Lower leg skin (tissue), 4 donors: ENCODE measurements around the gene PJA2. TPM values are rescaled to one million over a fixed set of nuclear protein-coding genes. Genes with fewer than 3 reads are reported as not detected.
"Not testable (repeated sequence)": the region's sequence is repeated elsewhere in the genome, so short reads cannot be mapped to it uniquely, and the experiment has no call there.

Experiments
- DNase-seq, 2 donors: peaks; one replicate each; pipeline ENCODE4 v3.0.0-alpha.2; 2019; ENCODE audit warnings: low spot score in 2 of 2
- H3K4me3 ChIP-seq: fragments of 200-600 bp; sonication (generic); 2 replicates; pipeline ENCODE4 v1.5.1; 2017; ENCODE audit warnings: mild to moderate bottlenecking, low read depth; ENCODE audit not compliant: poor library complexity, severe bottlenecking
- CTCF ChIP-seq, 3 donors: fragments of 450-650 bp; IDR thresholded peaks; one replicate each; pipeline ENCODE4 v1.5.1; 2016; ENCODE audit warnings: antibody characterized with exemption in 3 of 3, mild to moderate bottlenecking in 3 of 3, moderate library complexity in 2 of 3
- POLR2A ChIP-seq, 2 donors: fragments of 450-650 bp; IDR thresholded peaks; one replicate each; pipeline ENCODE4 v1.6.1; 2016 to 2017; ENCODE audit warnings: antibody characterized with exemption in 2 of 2, mild to moderate bottlenecking in 1 of 2, moderate library complexity in 1 of 2
- WGBS, 2 donors: methylation state at CpG; one replicate each; pipeline ENCODE4 v1.1.5; 2018; 5-methylcytosine and 5-hydroxymethylcytosine counted together
- intact Hi-C: fragments of 100-400 bp; cut with DNase I; formaldehyde crosslinking; loops from one replicate; pipeline ENCODE4 v1.15.0; 2023; ENCODE audit warnings: low total_unique reads
- total RNA-seq, 4 donors: library from RNA; depleted of rRNA; stranded (reverse); fragments of >200 nt; gene quantifications; one replicate each; pipeline ENCODE4 v1.1.0, GENCODE V29; 2016

PJA2 gene
- total RNA-seq, 4 donors from 2014 or later = 49.7 to 65.4 (median 54.8) TPM

- DNase-seq = no peak
- no peak for TF ChIP-seq POLR2A (IDR thresholded peaks at IDR 0.05)
- TF ChIP-seq CTCF (IDR thresholded peaks at IDR 0.05) = no peak
- WGBS, 2 donors = 76 to 82% methylated on average over 2 of the region's 2 CpGs
- intact Hi-C loops = no loop called here
- no peak overlapping the region for H3K4me3 ChIP-seq
Measured at GRCh38 chr5:109300367-109300766, 109.4 kb downstream of the PJA2 start.

- WGBS, 2 donors = 68 to 71% methylated on average over 6 of the region's 6 CpGs
- no peak for TF ChIP-seq POLR2A (IDR thresholded peaks at IDR 0.05)
- TF ChIP-seq CTCF (IDR thresholded peaks at IDR 0.05) = no peak
Measured at GRCh38 chr5:109299557-109299956, 110.2 kb downstream of the PJA2 start.

GRCh38 chr5:109298794-109299193, 111.0 kb downstream of the PJA2 start:
- no peak overlapping the region for H3K4me3 ChIP-seq
- intact Hi-C loops = no loop called here
- no peak for DNase-seq
- WGBS, 2 donors = 53 to 85% methylated on average over 4 of the region's 4 CpGs
- TF ChIP-seq POLR2A (IDR thresholded peaks at IDR 0.05) = no peak
- no peak for TF ChIP-seq CTCF (IDR thresholded peaks at IDR 0.05)

More at GRCh38 chr5:109299557-109299956, 110.2 kb downstream of the PJA2 start:
- H3K4me3 ChIP-seq = no peak overlapping the region
- DNase-seq = no peak
- intact Hi-C loops = no loop called here

GRCh38 chr5:109297900-109298299, 111.9 kb downstream of the PJA2 start:
- intact Hi-C loops = no loop called here
- WGBS, 2 donors = 91 to 92% methylated on average over 9 of the region's 9 CpGs
- no peak for DNase-seq
- H3K4me3 ChIP-seq = no peak overlapping the region
- TF ChIP-seq POLR2A (IDR thresholded peaks at IDR 0.05) (no peak), CTCF (IDR thresholded peaks at IDR 0.05) (no peak)

- TF ChIP-seq POLR2A (IDR thresholded peaks at IDR 0.05) (no peak), CTCF (IDR thresholded peaks at IDR 0.05) (no peak)
- 88 to 94% methylated on average over 6 of the region's 6 CpGs for WGBS, 2 donors
- H3K4me3 ChIP-seq = no peak overlapping the region
- intact Hi-C loops = loop anchor here (2.0 kb wide), 1 partner anchor 66 kb away; no protein-coding TSS in a partner anchor
- no peak for DNase-seq
Measured at GRCh38 chr5:109291090-109291489, 118.7 kb downstream of the PJA2 start.

GRCh38 chr5:109290231-109290630, 119.5 kb downstream of the PJA2 start:
- H3K4me3 ChIP-seq = no peak overlapping the region
- intact Hi-C loops = loop anchor here (2.0 kb wide), 1 partner anchor 65 kb away; no protein-coding TSS in a partner anchor
- TF ChIP-seq POLR2A (IDR thresholded peaks at IDR 0.05) = no peak
- 90 to 100% methylated on average over 2 of the region's 2 CpGs for WGBS, 2 donors
- DNase-seq = no peak

GRCh38 chr5:109286628-109287027, 123.1 kb downstream of the PJA2 start:
- H3K4me3 ChIP-seq, DNase-seq, intact Hi-C loops: not testable (repeated sequence)
- 85 to 86% methylated on average over 4 of the region's 4 CpGs for WGBS, 2 donors
